Brain microvascular endothelial cell (primary cell): ENCODE data around the gene LRRC4.

Experiments
- DNase-seq: peaks from one replicate; pipeline ENCODE4 v3.0.0-alpha.2; 2020
- H3K27ac ChIP-seq: fragments of 250-450 bp; sonication (Bioruptor Pico); 2 replicates; pipeline ENCODE4 v1.5.1; 2020; ENCODE audit warnings: mild to moderate bottlenecking, moderate library complexity
- H3K27me3 ChIP-seq: fragments of 250-450 bp; sonication (Bioruptor Pico); replicated peaks from 2 replicates; pipeline ENCODE4 v1.5.1; 2020; ENCODE audit warnings: mild to moderate bottlenecking
- H3K36me3 ChIP-seq: fragments of 250-450 bp; sonication (Bioruptor Pico); replicated peaks from 2 replicates; pipeline ENCODE4 v1.5.1; 2020; ENCODE audit warnings: mild to moderate bottlenecking
- H3K4me3 ChIP-seq: 2 replicates; pipeline ENCODE4 v1.5.1; 2011; ENCODE audit warnings: low read depth, mild to moderate bottlenecking, control low read depth, low read length, moderate library complexity
- in situ Hi-C: cut with HindIII; loops from 2 replicates; pipeline ENCODE4 v1.10.0; 2017; ENCODE audit warnings: low sequenced_read_pairs, low pct_ligation_motif_present
- TF ChIP-seq, protein P1 (sequence below): IDR thresholded peaks from 2 replicates; pipeline ENCODE4 v1.5.1; 2011; ENCODE audit warnings: low read depth, mild to moderate bottlenecking, moderate library complexity, low read length, control low read depth, inconsistent platforms; ENCODE audit errors: missing control alignments

Gene LRRC4

DNA sequence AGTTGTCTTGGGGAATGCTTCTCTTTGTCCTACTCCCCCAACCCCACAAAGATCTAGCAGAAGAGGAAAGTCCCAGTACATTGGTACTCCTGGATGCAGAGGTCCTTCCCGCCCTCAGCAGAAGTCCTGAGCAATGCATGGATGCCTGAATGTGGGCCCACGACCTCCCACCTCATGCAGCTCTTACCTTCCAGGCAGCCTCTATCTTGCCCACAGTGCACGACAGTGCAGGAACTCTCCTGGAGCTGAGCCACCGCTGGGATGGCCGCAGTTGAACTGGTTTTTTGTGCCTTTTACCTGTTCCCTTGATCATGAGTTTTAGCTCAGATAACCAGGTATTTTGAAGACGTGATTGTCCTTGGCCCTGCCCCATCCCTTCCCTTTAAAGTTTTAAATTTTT lies 37.9 kb downstream of the LRRC4 start:
- TF ChIP-seq, protein P1, sequence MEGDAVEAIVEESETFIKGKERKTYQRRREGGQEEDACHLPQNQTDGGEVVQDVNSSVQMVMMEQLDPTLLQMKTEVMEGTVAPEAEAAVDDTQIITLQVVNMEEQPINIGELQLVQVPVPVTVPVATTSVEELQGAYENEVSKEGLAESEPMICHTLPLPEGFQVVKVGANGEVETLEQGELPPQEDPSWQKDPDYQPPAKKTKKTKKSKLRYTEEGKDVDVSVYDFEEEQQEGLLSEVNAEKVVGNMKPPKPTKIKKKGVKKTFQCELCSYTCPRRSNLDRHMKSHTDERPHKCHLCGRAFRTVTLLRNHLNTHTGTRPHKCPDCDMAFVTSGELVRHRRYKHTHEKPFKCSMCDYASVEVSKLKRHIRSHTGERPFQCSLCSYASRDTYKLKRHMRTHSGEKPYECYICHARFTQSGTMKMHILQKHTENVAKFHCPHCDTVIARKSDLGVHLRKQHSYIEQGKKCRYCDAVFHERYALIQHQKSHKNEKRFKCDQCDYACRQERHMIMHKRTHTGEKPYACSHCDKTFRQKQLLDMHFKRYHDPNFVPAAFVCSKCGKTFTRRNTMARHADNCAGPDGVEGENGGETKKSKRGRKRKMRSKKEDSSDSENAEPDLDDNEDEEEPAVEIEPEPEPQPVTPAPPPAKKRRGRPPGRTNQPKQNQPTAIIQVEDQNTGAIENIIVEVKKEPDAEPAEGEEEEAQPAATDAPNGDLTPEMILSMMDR = no peak
- no peak for DNase-seq
- Histone ChIP-seq H3K27me3 (no peaks in the 10 kb centered on the region), H3K36me3 (peaks cover 7% of the 10 kb centered on the region), H3K27ac (no peak overlapping the region), H3K4me3 (no peak overlapping the region)
- in situ Hi-C loops = no loop called here

DNA sequence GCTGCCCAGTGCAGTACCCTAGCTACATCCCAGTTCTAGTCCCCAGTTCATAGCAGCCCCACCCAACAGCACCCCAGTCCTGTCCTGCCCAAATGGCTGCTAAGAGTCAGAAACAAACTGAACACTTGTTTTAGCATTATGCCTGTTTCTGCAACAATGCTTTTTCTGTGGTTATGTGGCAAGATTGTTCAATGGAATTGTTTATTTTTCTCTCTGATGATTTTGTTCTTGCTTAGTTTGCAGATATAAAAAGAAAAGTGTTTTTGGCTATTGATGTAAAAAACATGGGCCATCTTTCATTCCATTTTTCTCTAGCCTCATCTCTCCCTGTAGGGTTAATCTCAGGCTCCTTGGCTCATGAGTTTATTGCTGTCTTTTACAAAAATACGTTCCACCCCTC lies 42.5 kb downstream of the LRRC4 start:
- TF ChIP-seq, protein P1 = no peak
- in situ Hi-C loops = no loop called here
- H3K36me3 ChIP-seq = peaks cover 7% of the 10 kb centered on the region
- DNase-seq = no peak
- no peak overlapping the region for H3K27ac ChIP-seq
- no peaks in the 10 kb centered on the region for H3K27me3 ChIP-seq
- H3K4me3 ChIP-seq = no peak overlapping the region

- Histone ChIP-seq H3K4me3 (no peak overlapping the region), H3K27me3 (no peaks in the 10 kb centered on the region), H3K27ac (no peak overlapping the region), H3K36me3 (peaks cover 3% of the 10 kb centered on the region)
- TF ChIP-seq, protein P1 = no peak
- in situ Hi-C loops = no loop called here
- DNase-seq = no peak
Measured at GRCh38 chr7:127986581-127987521, 44.4 kb downstream of the LRRC4 start.

DNA sequence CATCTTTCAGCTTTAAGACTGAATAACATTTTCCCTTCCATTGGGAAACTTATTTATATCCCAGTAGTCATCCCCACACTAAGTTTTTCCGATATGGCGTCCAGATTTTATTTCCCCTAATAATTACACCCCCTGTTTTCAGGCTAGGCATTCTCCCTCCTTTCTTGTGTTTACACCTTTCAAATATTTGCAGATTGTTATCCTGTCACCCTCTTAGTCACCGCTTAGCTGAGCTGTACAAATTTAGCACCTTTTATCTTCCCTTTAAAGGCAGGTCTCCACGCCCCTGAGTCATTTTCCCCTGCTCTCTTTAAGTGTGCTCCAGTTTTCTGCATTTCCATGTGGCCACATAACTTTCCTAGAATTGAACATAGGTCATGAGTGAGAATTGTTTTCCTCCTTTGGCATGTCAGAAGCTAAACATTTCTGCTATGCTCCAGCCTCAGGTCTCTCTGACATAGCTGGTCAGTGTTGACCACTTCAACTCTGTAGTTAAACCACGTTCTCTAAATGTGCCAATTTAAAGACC lies 47.4 kb downstream of the LRRC4 start:
- Histone ChIP-seq H3K36me3 (no peaks in the 10 kb centered on the region), H3K4me3 (no peak overlapping the region), H3K27ac (no peak overlapping the region), H3K27me3 (no peaks in the 10 kb centered on the region)
- TF ChIP-seq, protein P1 = no peak
- no peak for DNase-seq
- in situ Hi-C loops = no loop called here

DNA sequence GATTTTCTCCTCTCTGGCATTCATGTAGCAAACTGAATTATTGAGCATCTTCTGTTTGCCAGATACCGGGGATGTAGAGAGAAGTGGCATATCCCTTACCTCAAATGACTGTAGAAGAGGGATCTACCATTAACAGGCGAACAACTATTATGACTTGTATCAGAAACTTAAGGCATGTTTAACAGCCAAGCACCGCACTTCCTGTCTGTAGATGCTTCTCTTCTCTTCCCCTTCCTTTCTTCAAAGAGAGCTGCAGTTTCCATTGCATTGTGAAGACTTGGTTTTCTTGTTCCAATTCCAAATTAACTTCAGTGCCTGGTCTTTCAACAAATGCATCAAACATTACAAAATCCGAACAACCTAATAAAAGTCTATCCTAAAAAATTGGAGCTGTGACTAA lies 49.3 kb downstream of the LRRC4 start:
- Histone ChIP-seq H3K36me3 (no peaks in the 10 kb centered on the region), H3K4me3 (no peak overlapping the region), H3K27ac (no peak overlapping the region), H3K27me3 (no peaks in the 10 kb centered on the region)
- DNase-seq = no peak
- in situ Hi-C loops = no loop called here
- TF ChIP-seq, protein P1 = no peak
